Suprapubic skin (tissue), 4 donors: ENCODE data around the gene PRKCG.

Source experiments
- EP300 ChIP-seq: sonication (generic); formaldehyde crosslinking; IDR thresholded peaks from one replicate; pipeline ENCODE4 v1.6.1; 2017; ENCODE audit warnings: antibody characterized with exemption
- POLR2A ChIP-seq, 2 donors: fragments of 450-650 bp; IDR thresholded peaks; one replicate each; pipeline ENCODE4 v1.6.1; 2017; ENCODE audit warnings: antibody characterized with exemption in 2 of 2, mild to moderate bottlenecking in 2 of 2, moderate library complexity in 2 of 2
- POLR2AphosphoS5 ChIP-seq, 3 donors: sonication (generic); formaldehyde crosslinking; IDR thresholded peaks; one replicate each; pipeline ENCODE4 v1.6.1; 2017; ENCODE audit warnings: antibody characterized with exemption in 3 of 3
- TF ChIP-seq, protein P1 (sequence below), 2 donors: fragments of 200-600 bp in 1 of 2; fragments of 450-650 bp in 1 of 2; sonication (generic) in 1 of 2; IDR thresholded peaks; one replicate each; pipeline ENCODE4 v1.5.1; 2016 to 2019; ENCODE audit warnings: antibody characterized with exemption in 2 of 2, mild to moderate bottlenecking in 1 of 2, moderate library complexity in 1 of 2

DNA sequence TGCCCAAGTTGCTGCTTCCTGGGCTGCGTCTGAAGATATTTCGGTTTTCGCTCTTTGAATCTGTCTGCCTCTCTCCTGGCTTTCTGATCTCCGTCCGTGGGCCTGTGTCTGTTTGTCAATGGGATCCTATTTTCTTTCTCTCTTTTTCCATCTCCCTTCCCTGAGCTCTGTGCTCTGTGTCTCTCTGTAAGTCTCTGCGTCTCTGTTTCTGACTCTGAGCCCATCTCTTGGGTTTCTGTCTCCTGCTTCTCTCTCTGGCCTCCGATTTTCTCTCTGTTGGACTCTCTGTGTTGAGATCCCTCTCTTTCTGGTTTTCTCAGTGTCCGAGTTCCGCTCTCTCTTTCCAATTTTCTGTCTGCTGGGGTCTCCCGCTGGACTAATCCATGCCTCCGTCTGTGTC is 1.7 kb downstream of the PRKCG start:
- TF ChIP-seq, protein P1, sequence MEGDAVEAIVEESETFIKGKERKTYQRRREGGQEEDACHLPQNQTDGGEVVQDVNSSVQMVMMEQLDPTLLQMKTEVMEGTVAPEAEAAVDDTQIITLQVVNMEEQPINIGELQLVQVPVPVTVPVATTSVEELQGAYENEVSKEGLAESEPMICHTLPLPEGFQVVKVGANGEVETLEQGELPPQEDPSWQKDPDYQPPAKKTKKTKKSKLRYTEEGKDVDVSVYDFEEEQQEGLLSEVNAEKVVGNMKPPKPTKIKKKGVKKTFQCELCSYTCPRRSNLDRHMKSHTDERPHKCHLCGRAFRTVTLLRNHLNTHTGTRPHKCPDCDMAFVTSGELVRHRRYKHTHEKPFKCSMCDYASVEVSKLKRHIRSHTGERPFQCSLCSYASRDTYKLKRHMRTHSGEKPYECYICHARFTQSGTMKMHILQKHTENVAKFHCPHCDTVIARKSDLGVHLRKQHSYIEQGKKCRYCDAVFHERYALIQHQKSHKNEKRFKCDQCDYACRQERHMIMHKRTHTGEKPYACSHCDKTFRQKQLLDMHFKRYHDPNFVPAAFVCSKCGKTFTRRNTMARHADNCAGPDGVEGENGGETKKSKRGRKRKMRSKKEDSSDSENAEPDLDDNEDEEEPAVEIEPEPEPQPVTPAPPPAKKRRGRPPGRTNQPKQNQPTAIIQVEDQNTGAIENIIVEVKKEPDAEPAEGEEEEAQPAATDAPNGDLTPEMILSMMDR (IDR thresholded peaks at IDR 0.05): no peak
- no peak for TF ChIP-seq POLR2AphosphoS5 (IDR thresholded peaks at IDR 0.05)
- no peak for TF ChIP-seq POLR2A (IDR thresholded peaks at IDR 0.05)
- TF ChIP-seq EP300: no peak
